Right cardiac atrium (tissue), 5 donors: Measurements from ENCODE around the gene ITSN2. TPM values are rescaled to one million over a fixed set of nuclear protein-coding genes. Genes with fewer than 3 reads are reported as not detected.
"Not testable (repeated sequence)": the region's sequence is repeated elsewhere in the genome, so short reads cannot be mapped to it uniquely, and the experiment has no call there.

Experiments
- ATAC-seq, 2 donors: fragments of 200-7000 bp; cut with Tn5 transposase; one replicate each; pipeline versions ENCODE4 v1.8.0 to v1.9.1; 2020; ENCODE audit warnings: moderate library complexity in 2 of 2, mild to moderate bottlenecking in 1 of 2
- DNase-seq, 3 donors: peaks; one replicate each; pipeline ENCODE4 v3.0.0-alpha.2; 2020
- H3K27ac ChIP-seq: one replicate; pipeline ENCODE4 v1.5.1; 2013; ENCODE audit warnings: mild to moderate bottlenecking, low read length, control low read depth, moderate library complexity
- H3K27me3 ChIP-seq: one replicate; pipeline ENCODE4 v1.6.1; 2013; ENCODE audit not compliant: control insufficient read depth, insufficient read depth
- H3K4me1 ChIP-seq: one replicate; pipeline ENCODE4 v1.6.1; 2013; ENCODE audit warnings: low read length; ENCODE audit not compliant: control insufficient read depth, insufficient read depth
- H3K4me3 ChIP-seq: one replicate; pipeline ENCODE4 v1.5.1; 2013; ENCODE audit warnings: low read length, control low read depth
- H3K9me3 ChIP-seq: one replicate; pipeline ENCODE4 v1.6.1; 2013; ENCODE audit warnings: low read length; ENCODE audit not compliant: control insufficient read depth
- WGBS: extraction: QIAGEN DNeasy Blood & Tissue Kit; methylation state at CpG from one replicate; pipeline ENCODE4 v1.1.7; 2013; 5-methylcytosine and 5-hydroxymethylcytosine counted together
- intact Hi-C, 4 donors: fragments of 100-400 bp; cut with DNase I; formaldehyde crosslinking; loops; one replicate each; pipeline versions ENCODE4 v1.11.0 to v1.14.0; 2022 to 2023
- long read RNA-seq, 4 donors: library from polyadenylated mRNA; unstranded; transcript quantifications; one replicate each; pipeline ENCODE4 v2.0.0, GENCODE V29; 2020 to 2021
- polyA plus RNA-seq: library from polyadenylated mRNA; stranded (reverse); fragments of 200-250 nt; gene quantifications from one replicate; pipeline ENCODE4 v1.2.3, GENCODE V29; 2013
- total RNA-seq, 4 donors: library from RNA; stranded (reverse); fragmentation: NEBNext Ultra II Directional; extraction: Animal tissue kit (Norgen Biotek cat#: 25700); gene quantifications; one replicate each; pipeline ENCODE4 v1.2.1, GENCODE V29; 2021
- donor health status: healthy with polysubstance abuse.
- donor health status: DM: no; HTN: yes; CAD: no.
- donor health status: DM: no; HTN: no; CAD: no.
- donor health status: DM: no; HTN: yes; CAD: no; lungs with severe emphysema.
- donor health status: DM: yes; HTN: yes; CAD: no.

Gene ITSN2
- total RNA-seq = 10 to 100 TPM; 44.4 to 58.9 (median 54.8) TPM
- polyA plus RNA-seq = 22.8 TPM
- long read RNA-seq, donor 1, full-length matches to known transcripts = 1 of 64 reads
- long read RNA-seq, donor 1, partial matches to known transcripts = 43 of 64 reads
- long read RNA-seq, donor 1, other reads (novel, unspliced or antisense) = 20 of 64 reads
- long read RNA-seq, donor 2, partial matches to known transcripts = 2 of 6 reads
- long read RNA-seq, donor 2, other reads (novel, unspliced or antisense) = 4 of 6 reads
- long read RNA-seq, donor 3, partial matches to known transcripts = 106 of 139 reads
- long read RNA-seq, donor 3, other reads (novel, unspliced or antisense) = 33 of 139 reads
- long read RNA-seq, donor 4, full-length matches to known transcripts = 3 of 10 reads
- long read RNA-seq, donor 4, partial matches to known transcripts = 2 of 10 reads
- long read RNA-seq, donor 4, other reads (novel, unspliced or antisense) = 5 of 10 reads

DNA sequence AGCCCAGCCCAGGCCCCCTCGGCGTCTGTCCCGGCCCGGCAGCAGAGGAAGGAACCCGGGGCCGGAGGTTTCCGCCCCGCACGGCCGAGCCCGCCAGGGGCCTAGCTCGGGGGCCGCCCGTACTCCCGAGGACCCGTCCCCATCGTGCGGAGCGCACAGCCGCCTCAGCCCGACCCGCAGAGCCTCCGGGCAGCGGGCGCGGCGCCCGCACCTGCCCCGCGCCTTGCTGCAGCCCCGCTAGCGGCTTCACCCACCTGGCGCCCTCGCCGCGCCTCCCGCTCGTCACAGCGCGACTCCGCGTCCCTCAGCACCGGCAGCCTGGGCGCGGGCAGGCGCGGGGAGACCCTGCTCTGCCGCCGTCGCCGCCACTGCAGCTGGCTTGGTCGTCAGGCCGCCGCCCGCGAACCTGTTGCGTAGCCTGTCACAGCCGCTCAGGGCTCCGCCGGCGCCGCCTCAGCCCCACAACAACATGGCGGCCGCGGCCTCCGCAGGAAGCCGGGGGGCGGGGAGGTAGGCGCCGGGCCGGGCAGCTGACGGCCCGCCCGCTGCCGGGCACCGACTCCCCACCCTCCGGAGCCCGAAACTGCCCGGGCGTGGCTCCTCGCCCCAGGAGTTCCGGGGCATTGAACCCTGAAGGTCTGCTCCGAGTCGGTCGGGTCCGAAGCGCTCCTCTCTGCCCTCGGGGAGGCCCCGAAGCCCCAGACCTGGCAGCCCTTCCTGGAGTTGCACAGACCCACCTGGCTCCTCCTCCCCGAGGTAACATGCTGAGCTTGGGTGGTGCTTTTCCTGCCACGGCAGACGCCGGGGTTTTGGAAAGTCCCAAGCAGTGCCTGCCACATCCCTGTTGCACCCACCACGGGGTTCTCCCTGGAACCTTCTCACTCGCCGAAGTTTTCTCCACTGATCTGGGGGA, at the start of gene ITSN2:
Gene ITSN2 (minus strand): TSS at position 487 of the 913 bp plus-strand sequence. CDS start 32,454 bp downstream, outside the sequence.
- DNase-seq (peak; percentile 86 to 95 (median 94)), ATAC-seq (peak; percentile 93 to 95)
- intact Hi-C loops = no loop called here
- no peaks in the 10 kb centered on the region for H3K27me3 ChIP-seq
- peaks cover 2% of the 10 kb centered on the region for H3K4me1 ChIP-seq
- peak within 1 kb of the TSS; percentile 90 for H3K27ac ChIP-seq
- H3K9me3 ChIP-seq = no peaks in the 10 kb centered on the region
- peak within 1 kb of the TSS; percentile 62 for H3K4me3 ChIP-seq
- WGBS = 1% methylated on average over 95 of the region's 96 CpGs

DNA sequence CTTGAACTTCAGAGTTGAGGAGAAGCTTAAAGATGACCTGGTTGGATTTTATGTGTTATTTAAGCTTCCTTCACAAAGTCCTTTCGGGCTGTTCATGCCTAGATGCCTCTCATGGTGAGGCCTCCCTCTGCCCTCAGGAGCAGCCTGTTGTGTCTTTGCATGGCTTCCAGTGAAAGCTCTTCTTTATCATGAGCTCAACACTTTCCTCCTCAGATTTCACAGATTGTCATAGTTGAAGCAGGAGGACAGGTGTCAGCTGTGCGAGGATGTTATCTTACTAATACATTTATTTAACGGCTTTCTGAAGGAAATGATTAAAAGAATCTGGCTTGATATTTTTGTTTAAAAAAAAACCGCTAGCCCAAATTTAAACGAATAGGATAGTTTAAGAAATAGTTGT, 48.8 kb upstream of the ITSN2 start:
- no peaks in the 10 kb centered on the region for H3K4me1 ChIP-seq
- intact Hi-C loops = loop anchor here in 1 of 4 donors (5.0 kb wide), 1 partner anchor 418 kb away; no protein-coding TSS in a partner anchor
- ATAC-seq = no peak

DNA sequence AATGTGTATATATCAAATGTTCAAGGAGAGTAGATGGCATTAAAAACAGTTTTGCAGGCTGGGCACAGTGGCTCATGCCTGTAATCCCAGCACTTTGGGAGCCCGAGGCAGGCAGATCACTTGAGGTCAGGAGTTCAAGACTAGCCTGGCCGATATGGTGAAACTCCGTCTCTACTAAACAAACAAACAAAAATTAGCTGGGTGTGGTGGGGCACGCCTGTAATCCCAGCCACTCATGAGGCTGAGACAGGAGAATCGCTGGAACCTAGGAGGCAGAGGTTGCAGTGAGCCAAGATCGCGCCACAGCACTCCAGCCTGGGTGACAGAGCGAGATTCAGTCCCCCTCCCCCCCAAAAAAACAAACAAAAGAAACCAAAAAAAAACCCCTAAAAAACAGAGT, 48.4 kb upstream of the ITSN2 start:
- ATAC-seq, H3K9me3 ChIP-seq, DNase-seq, H3K4me1 ChIP-seq, H3K4me3 ChIP-seq, H3K27me3 ChIP-seq, H3K27ac ChIP-seq: not testable (repeated sequence)
- intact Hi-C loops = loop anchor here in 1 of 4 donors (5.0 kb wide), 1 partner anchor 419 kb away; no protein-coding TSS in a partner anchor
- WGBS = 73% methylated on average over 8 of the region's 8 CpGs

More for the DNA sequence above, 48.8 kb upstream of the ITSN2 start:
- Histone ChIP-seq H3K4me3 (no peak overlapping the region), H3K27me3 (no peaks in the 10 kb centered on the region), H3K27ac (no peak overlapping the region), H3K9me3 (no peaks in the 10 kb centered on the region)
- 57% methylated on average over 5 of the region's 5 CpGs for WGBS
- DNase-seq = no peak

DNA sequence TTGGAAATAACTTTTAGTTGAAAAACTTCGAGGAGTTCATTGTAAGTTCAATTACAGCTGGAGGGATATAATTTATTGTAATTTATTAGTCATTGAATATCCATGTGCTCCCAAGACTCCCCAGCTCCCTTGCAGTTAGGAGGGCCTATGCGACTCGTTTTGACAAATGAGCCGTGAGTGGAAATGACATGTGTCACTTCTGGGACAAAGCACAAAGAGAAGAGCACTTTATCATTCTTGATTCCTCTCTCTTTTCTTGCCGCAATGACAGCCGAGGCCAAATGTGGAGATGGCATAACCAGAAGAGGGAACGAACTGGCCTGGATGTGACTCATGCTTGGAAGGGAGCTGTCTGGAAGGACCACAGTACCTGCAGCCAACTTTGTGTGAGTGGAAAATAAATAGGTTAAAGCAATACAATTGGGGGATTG, 44.2 kb upstream of the ITSN2 start:
- no peaks in the 10 kb centered on the region for H3K9me3 ChIP-seq

DNA sequence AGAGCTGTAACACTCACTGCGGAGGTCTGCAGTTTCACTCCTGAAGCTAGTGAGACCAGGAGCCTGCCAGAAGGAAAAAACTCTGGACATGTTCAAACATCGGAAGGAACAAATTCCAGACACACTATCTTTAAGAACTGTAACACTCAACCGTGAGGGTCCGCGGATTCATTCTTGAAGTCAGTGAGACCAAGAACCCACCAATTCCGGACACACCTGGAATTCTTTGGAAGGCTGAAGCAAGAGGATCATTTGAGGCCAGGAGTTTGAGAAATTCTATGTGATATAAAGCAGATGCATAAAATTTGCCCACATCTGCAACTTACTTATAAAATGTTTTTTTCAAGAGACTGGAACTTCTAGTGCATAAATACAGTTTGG, 43.5 kb upstream of the ITSN2 start:
- ATAC-seq = no peak
- no peak overlapping the region for H3K4me3 ChIP-seq
- intact Hi-C loops = no loop called here
- 91% methylated on average over 6 of the region's 6 CpGs for WGBS
- H3K9me3 ChIP-seq = no peaks in the 10 kb centered on the region
- DNase-seq = no peak
- no peak overlapping the region for H3K27ac ChIP-seq
- H3K4me1 ChIP-seq = no peaks in the 10 kb centered on the region
- no peaks in the 10 kb centered on the region for H3K27me3 ChIP-seq

More for the DNA sequence above, 44.2 kb upstream of the ITSN2 start:
- intact Hi-C loops = no loop called here
- Histone ChIP-seq H3K27me3 (no peaks in the 10 kb centered on the region), H3K27ac (no peak overlapping the region), H3K4me1 (no peaks in the 10 kb centered on the region), H3K4me3 (no peak overlapping the region)
- DNase-seq = no peak
- 62% methylated on average over 7 of the region's 7 CpGs for WGBS
- ATAC-seq = no peak

DNA sequence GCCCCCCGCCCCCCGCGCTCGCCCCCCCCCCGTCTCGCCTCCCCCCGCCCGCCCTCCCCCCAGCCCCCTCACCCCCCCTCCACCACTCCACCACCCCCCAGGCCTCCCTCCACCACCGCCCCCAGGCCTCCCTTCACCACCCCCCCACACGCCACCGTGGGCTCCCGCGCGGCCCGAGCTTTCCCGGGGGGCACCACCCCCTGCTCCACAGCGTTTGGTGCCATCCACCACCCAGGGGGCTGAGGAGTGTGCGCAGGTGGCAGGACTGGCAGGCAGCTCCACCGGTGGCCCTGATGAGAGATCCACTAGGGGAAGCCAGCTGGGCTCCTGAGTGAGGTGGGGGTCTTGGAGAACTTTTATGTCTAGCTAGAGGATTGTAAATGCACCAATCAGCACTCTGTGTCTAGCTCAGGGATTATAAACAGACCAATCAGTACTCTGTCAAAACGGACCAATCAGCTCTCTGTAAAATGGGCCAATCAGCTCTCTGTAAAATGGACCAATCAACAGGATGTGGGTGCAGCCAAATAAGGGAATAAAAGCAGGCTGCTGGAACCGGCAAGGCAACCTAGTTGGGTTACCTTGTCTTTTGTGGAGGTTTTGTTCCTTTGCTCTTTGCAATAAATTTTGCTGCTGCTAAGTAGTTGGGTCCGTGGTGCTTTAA, 43.0 kb upstream of the ITSN2 start:
- Histone ChIP-seq H3K27ac (no peak overlapping the region), H3K4me3 (no peak overlapping the region), H3K4me1 (no peaks in the 10 kb centered on the region), H3K27me3 (no peaks in the 10 kb centered on the region), H3K9me3 (no peaks in the 10 kb centered on the region)
- 71% methylated on average over 15 of the region's 22 CpGs for WGBS
- intact Hi-C loops = no loop called here
- DNase-seq (no peak), ATAC-seq (no peak)

DNA sequence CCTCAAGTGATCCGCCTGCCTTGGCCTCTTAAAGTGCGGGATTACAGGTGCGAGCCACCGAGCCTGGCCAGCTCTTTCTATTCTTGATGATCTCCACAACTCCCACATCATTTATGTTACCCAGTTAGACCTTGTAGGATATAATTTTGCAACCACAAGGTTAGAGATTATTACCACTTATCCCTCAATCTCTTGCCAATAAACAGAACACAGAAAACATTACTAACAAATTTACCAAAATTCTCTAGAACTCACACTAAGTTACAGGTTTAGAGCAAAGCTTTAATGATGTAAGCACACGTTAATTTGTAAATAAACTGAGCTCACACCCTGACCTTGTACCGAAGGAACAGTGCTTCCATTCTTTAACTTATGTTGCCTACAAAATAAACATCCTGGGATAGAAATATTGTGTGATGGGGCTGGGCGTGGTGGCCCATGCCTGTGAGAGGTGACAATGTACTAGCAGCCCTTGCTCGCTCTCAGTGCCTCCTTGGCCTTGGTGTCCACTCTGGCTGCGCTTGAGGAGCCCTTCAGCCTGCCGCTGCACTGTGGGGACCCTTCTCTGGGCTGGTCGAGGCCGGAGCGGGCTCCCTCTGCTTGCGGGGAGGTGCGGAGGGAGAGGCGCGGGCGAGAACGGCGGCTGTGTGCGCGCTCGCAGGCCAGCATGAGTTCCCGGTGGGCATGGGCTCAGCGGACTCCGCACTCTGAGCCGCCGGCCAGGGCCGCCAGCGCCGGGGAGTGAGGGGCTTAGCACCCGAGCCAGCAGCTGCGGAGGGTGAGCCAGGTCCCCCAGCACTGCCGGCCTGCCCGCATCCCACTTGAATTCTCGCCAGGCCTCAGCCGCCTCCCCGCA, 42.1 kb upstream of the ITSN2 start:
- DNase-seq (peak in 2 of 3 donors; percentile 58 to 60), ATAC-seq (peak; percentile 39 to 47)
- no peak overlapping the region for H3K4me3 ChIP-seq
- 27% methylated on average over 38 of the region's 38 CpGs for WGBS
- no peaks in the 10 kb centered on the region for H3K9me3 ChIP-seq
- H3K4me1 ChIP-seq = no peaks in the 10 kb centered on the region
- no peaks in the 10 kb centered on the region for H3K27me3 ChIP-seq
- intact Hi-C loops = no loop called here
- no peak overlapping the region for H3K27ac ChIP-seq

DNA sequence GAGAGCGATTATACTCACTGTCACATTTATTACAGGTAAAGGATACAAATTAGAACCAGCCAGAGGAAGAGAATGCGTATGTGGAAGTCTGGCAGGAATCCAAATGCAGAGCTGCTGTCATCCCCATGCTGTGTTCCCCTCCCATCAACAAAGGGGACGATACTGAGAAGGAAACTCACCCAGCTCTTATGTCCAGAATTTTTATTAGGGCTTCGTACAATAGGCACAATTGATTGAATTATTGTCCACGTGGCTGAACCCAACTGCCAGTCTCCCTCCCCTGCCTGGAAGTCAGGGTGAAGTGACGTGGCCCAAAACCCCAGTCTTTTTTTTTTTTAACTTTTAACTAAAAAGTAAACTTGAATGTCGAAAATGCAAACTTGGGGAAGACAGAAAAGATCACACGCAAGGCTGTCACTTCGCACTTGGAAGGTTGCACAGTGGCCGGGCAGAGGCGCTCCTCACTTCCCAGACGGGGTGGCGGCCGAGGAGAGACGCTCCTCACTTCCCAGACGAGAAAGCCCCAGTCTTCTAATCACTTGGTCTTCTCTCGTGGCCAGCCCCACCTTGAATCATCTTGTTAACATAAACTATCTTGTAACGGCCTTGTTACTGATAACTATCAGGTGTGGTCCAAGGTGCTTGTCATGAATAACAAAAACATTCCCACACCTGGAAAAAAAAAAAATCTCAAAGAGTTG, 40.0 kb upstream of the ITSN2 start:
- ATAC-seq (no peak), DNase-seq (no peak)
- no peaks in the 10 kb centered on the region for H3K4me1 ChIP-seq
- intact Hi-C loops = no loop called here
- H3K4me3 ChIP-seq = no peak overlapping the region
- no peaks in the 10 kb centered on the region for H3K27me3 ChIP-seq
- 83% methylated on average over 18 of the region's 18 CpGs for WGBS
- no peaks in the 10 kb centered on the region for H3K9me3 ChIP-seq
- no peak overlapping the region for H3K27ac ChIP-seq

DNA sequence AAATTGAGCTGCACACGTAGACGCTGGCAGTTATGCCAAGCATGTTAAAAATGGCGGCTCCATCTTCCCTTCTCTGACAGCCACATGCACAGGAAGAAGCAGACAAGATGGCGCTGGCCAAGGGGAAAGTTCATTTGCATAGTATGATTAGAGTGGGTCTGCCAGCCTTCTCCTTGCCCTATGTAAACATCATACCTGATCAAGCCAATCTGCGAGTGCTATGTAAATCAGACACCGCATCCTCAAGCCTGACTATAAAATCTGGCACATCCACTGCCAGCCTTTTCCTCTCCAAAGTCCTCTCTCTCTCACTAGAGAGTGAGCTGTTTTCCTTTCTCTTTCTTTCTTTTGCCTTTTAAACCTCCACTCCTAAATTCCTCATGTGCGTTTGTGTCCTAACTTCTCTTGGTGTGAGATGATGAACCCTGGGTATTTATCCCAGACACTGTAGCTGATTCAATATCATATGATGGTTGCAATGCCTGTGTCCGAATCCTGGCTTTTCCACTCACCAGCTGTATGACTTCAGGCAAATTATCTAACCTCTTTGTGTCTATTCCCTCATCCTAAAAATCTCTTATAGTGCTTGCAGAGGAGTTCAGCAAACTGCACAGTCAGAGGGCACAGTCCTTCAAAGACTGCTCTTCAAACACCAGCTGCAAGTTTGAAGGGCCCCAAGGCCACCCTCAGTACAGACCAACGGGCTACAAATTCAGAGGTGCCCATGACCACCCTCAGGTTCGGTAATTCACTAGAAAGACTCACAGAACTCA, 39.3 kb upstream of the ITSN2 start:
- 83% methylated on average over 10 of the region's 10 CpGs for WGBS
- Histone ChIP-seq H3K4me1 (no peaks in the 10 kb centered on the region), H3K27me3 (no peaks in the 10 kb centered on the region), H3K9me3 (no peaks in the 10 kb centered on the region), H3K4me3 (no peak overlapping the region), H3K27ac (no peak overlapping the region)
- DNase-seq = no peak
- intact Hi-C loops = no loop called here
- no peak for ATAC-seq
